ENCODE measurements around the gene ZNF503. TPM values are rescaled to one million over a fixed set of nuclear protein-coding genes. Genes with fewer than 3 reads are reported as not detected.
"Not testable (repeated sequence)": the region's sequence is repeated elsewhere in the genome, so short reads cannot be mapped to it uniquely, and the experiment has no call there.

Gene ZNF503
- total and polyA plus RNA-seq, 4 donors, result 7.0 to 32.1 (median 18.9) TPM

DNA sequence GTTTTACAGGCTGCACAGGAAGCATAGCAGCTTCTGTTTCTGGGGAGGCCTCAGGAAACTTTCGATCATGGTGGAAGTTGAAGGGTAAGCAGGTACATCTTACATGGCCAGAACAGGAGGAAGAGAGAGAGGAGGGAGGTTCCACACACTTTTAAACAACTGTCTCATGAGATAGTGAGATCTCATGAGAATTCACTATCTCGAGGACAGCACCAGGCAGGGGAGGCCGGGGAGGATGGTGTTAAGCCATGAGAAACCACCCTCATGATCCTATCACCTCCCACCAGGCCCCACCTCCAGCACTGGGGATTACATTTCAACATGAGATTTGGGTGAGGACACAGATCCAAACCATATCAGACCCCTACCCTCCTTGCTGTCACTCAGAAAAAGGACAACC is 23.7 kb downstream of the ZNF503 start:
- H3K9me3 ChIP-seq (ENCODE audit: control insufficient read depth, low read length), result no peaks in the 10 kb centered on the region
- 79 to 99% methylated on average over 3 of the region's 3 CpGs for WGBS, 2 donors
- intact Hi-C loops (cut with DNase I), result no loop called here
- ATAC-seq (ENCODE audit: low FRiP score) (no peak), DNase-seq (no peak)
- H3K4me1 ChIP-seq (ENCODE audit: control insufficient read depth in 1 of 2, insufficient read depth in 2 of 2, low read length in 2 of 2), result no peaks in the 10 kb centered on the region
- H3K27ac ChIP-seq (ENCODE audit: low read depth in 1 of 2, low read length in 2 of 2), result no peak overlapping the region
- no peaks in the 10 kb centered on the region for H3K36me3 ChIP-seq (ENCODE audit: control insufficient read depth in 1 of 2, insufficient read depth in 2 of 2, low read length in 1 of 2)
- H3K4me3 ChIP-seq (ENCODE audit: low read length in 2 of 2), result no peak overlapping the region
- H3K27me3 ChIP-seq (ENCODE audit: control insufficient read depth in 1 of 2, insufficient read depth in 2 of 2, low read length in 1 of 2), result no peaks in the 10 kb centered on the region

DNA sequence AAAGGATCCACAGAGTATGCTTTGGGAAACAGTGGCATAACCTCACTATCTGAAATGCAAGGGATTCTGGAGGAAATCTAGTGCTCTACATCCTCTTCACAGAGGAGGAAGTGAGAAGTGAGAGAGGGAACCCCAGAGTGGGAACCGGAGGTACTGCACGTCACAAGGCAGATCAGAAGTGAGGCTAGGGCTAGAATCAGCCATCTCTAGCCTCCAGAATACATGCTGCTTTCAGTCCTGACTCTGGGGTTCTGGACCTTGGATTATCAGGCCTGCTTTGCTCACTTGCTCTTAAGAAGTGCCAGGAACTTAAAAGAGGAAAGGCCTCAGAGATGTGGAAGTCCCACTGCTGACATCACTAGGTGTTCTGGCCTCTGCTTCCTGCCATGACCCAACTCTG is 25.7 kb downstream of the ZNF503 start:
- H3K9me3 ChIP-seq (ENCODE audit: control insufficient read depth, low read length), result no peaks in the 10 kb centered on the region
- no peak for ATAC-seq (ENCODE audit: low FRiP score)
- H3K27me3 ChIP-seq (ENCODE audit: control insufficient read depth in 1 of 2, insufficient read depth in 2 of 2, low read length in 1 of 2), result no peaks in the 10 kb centered on the region
- H3K27ac ChIP-seq (ENCODE audit: low read depth in 1 of 2, low read length in 2 of 2), result no peak overlapping the region
- DNase-seq, result peak in 1 of 2 donors; percentile 54
- WGBS, 2 donors, result 90 to 95% methylated on average over 2 of the region's 2 CpGs
- no peak overlapping the region for H3K4me3 ChIP-seq (ENCODE audit: low read length in 2 of 2)
- intact Hi-C loops (cut with DNase I), result no loop called here
- no peaks in the 10 kb centered on the region for H3K36me3 ChIP-seq (ENCODE audit: control insufficient read depth in 1 of 2, insufficient read depth in 2 of 2, low read length in 1 of 2)
- H3K4me1 ChIP-seq (ENCODE audit: control insufficient read depth in 1 of 2, insufficient read depth in 2 of 2, low read length in 2 of 2), result no peaks in the 10 kb centered on the region

DNA sequence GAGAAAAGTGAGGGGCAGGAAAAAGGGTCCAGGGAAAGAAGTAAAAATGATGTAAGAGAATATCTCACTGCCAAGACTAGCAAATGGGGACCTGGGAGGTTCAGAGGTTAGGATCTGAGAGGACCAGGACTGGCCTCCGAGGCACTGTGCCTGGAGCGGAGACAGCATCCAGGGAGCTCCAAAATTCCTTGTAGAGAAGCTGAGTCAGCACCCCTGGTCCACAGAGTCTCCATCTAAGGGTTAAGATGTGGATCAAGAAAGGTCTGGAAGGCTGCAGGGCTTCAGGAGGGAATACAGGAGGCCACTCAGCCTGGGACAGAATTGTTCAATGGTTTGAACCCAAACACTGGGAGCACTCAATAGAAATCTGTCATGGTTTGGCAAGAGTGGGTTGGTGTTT is 30.6 kb downstream of the ZNF503 start:
- no peaks in the 10 kb centered on the region for H3K9me3 ChIP-seq (ENCODE audit: control insufficient read depth, low read length)
- DNase-seq, result no peak

DNA sequence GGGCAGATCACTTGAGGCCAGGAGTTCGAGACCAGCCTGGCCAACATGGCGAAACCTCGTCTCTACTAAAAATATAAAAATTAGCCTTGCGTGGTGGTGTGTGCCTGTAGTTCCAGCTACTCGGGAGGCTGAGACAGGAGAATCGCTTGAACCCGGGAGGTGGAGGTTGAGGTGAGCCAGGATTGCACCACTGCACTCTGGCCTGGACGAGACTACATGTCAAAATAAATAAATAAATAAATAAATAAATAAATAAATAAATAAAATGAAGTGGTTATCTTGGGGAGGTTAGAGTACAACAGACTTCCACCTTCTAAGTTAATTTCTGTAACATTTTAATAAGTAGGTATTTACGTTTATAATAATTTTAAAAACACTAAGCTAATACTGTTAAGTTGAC is 31.7 kb downstream of the ZNF503 start:
- WGBS, 2 donors, result 94 to 97% methylated on average over 9 of the region's 9 CpGs
- ATAC-seq (ENCODE audit: low FRiP score), result not testable (repeated sequence)

More for the DNA sequence above, 30.6 kb downstream of the ZNF503 start:
- H3K36me3 ChIP-seq (ENCODE audit: control insufficient read depth in 1 of 2, insufficient read depth in 2 of 2, low read length in 1 of 2), result no peaks in the 10 kb centered on the region
- H3K4me3 ChIP-seq (ENCODE audit: low read length in 2 of 2), result no peak overlapping the region
- ATAC-seq (ENCODE audit: low FRiP score), result no peak
- no peaks in the 10 kb centered on the region for H3K27me3 ChIP-seq (ENCODE audit: control insufficient read depth in 1 of 2, insufficient read depth in 2 of 2, low read length in 1 of 2)
- H3K4me1 ChIP-seq (ENCODE audit: control insufficient read depth in 1 of 2, insufficient read depth in 2 of 2, low read length in 2 of 2), result no peaks in the 10 kb centered on the region
- no peak overlapping the region for H3K27ac ChIP-seq (ENCODE audit: low read depth in 1 of 2, low read length in 2 of 2)
- 93 to 98% methylated on average over 2 of the region's 2 CpGs for WGBS, 2 donors
- intact Hi-C loops (cut with DNase I), result no loop called here

DNA sequence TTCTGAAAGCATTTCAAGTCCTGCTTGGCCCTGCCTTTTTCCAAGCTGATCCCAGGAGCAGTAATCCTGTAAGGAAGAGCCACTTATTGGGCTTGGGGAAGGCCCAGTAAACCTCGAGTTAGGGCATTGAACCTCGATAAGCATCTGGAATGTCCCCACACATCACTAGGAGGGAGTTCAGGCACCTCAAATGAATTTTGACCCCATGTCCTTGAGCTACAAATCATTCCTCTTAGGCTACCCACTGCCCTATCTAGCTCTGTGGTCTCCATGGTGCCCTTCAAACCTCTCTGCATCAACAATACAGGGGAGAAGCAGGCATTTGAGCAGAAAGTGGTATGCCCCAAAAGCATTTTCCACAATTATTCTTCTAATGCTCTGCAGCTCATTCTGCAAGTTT is 33.7 kb downstream of the ZNF503 start:
- intact Hi-C loops (cut with DNase I), result no loop called here
- 86 to 89% methylated on average over 2 of the region's 2 CpGs for WGBS, 2 donors
- DNase-seq, result no peak
- no peak overlapping the region for H3K4me3 ChIP-seq (ENCODE audit: low read length in 2 of 2)
- no peaks in the 10 kb centered on the region for H3K27me3 ChIP-seq (ENCODE audit: control insufficient read depth in 1 of 2, insufficient read depth in 2 of 2, low read length in 1 of 2)
- H3K27ac ChIP-seq (ENCODE audit: low read depth in 1 of 2, low read length in 2 of 2), result no peak overlapping the region
- ATAC-seq (ENCODE audit: low FRiP score), result no peak
- H3K9me3 ChIP-seq (ENCODE audit: control insufficient read depth, low read length), result no peaks in the 10 kb centered on the region
- H3K4me1 ChIP-seq (ENCODE audit: control insufficient read depth in 1 of 2, insufficient read depth in 2 of 2, low read length in 2 of 2), result no peaks in the 10 kb centered on the region
- no peaks in the 10 kb centered on the region for H3K36me3 ChIP-seq (ENCODE audit: control insufficient read depth in 1 of 2, insufficient read depth in 2 of 2, low read length in 1 of 2)

More for the DNA sequence above, 31.7 kb downstream of the ZNF503 start:
- H3K27me3 ChIP-seq (ENCODE audit: control insufficient read depth in 1 of 2, insufficient read depth in 2 of 2, low read length in 1 of 2); H3K27ac ChIP-seq (ENCODE audit: low read depth in 1 of 2, low read length in 2 of 2); intact Hi-C loops (cut with DNase I); H3K9me3 ChIP-seq (ENCODE audit: control insufficient read depth, low read length); H3K4me1 ChIP-seq (ENCODE audit: control insufficient read depth in 1 of 2, insufficient read depth in 2 of 2, low read length in 2 of 2); H3K4me3 ChIP-seq (ENCODE audit: low read length in 2 of 2); DNase-seq; H3K36me3 ChIP-seq (ENCODE audit: control insufficient read depth in 1 of 2, insufficient read depth in 2 of 2, low read length in 1 of 2): not testable (repeated sequence)

DNA sequence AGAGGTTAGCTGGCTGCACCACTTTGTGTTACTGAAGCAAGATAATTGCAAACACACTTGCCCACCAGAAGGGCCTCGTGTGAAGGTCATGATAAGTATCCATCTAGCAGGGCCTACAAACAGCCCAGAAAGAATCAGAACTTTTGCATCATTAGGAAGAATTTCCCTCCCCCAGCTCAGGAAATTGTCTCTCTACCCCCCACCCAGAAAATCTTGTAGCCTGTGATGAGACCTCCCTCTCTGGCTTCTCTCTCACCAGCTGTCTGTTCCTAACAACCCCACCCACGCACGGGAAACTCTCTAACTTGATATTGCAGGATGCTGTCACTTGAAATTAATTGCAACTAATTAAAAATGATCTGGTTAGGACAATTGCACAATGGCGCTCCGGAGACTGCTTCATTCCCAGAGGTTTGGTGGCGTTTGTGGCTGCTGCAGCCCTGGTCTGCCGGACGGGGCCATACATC is 34.5 kb downstream of the ZNF503 start:
- ATAC-seq (ENCODE audit: low FRiP score) (no peak), DNase-seq (no peak)
- no peaks in the 10 kb centered on the region for H3K36me3 ChIP-seq (ENCODE audit: control insufficient read depth in 1 of 2, insufficient read depth in 2 of 2, low read length in 1 of 2)
- H3K9me3 ChIP-seq (ENCODE audit: control insufficient read depth, low read length), result no peaks in the 10 kb centered on the region
- no peaks in the 10 kb centered on the region for H3K4me1 ChIP-seq (ENCODE audit: control insufficient read depth in 1 of 2, insufficient read depth in 2 of 2, low read length in 2 of 2)
- H3K4me3 ChIP-seq (ENCODE audit: low read length in 2 of 2), result no peak overlapping the region
- H3K27me3 ChIP-seq (ENCODE audit: control insufficient read depth in 1 of 2, insufficient read depth in 2 of 2, low read length in 1 of 2), result no peaks in the 10 kb centered on the region
- WGBS, 2 donors, result 84 to 87% methylated on average over 8 of the region's 8 CpGs
- intact Hi-C loops (cut with DNase I), result no loop called here
- H3K27ac ChIP-seq (ENCODE audit: low read depth in 1 of 2, low read length in 2 of 2), result no peak overlapping the region

DNA sequence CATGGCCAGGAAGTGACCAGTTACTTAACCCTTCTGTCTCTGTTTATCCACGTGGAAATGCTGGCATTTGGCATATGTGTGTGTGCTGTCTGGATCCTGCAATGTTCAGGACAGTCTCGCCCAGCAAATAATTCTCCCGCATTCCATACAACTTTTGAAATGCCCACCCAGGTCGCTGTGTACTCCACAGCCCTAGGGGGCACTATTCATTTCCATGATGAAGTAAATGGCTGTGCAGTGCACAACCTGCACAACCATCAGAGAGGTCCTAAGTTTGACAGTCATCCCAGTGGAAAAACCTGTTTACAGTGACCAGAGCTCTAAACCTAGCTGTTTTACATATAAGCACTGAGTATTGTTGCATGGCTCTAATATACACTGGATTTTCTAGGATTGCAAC is 38.1 kb downstream of the ZNF503 start:
- Histone ChIP-seq H3K36me3 (ENCODE audit: control insufficient read depth in 1 of 2, insufficient read depth in 2 of 2, low read length in 1 of 2) (no peaks in the 10 kb centered on the region), H3K9me3 (ENCODE audit: control insufficient read depth, low read length) (no peaks in the 10 kb centered on the region), H3K4me3 (ENCODE audit: low read length in 2 of 2) (no peak overlapping the region), H3K27me3 (ENCODE audit: control insufficient read depth in 1 of 2, insufficient read depth in 2 of 2, low read length in 1 of 2) (no peaks in the 10 kb centered on the region), H3K4me1 (ENCODE audit: control insufficient read depth in 1 of 2, insufficient read depth in 2 of 2, low read length in 2 of 2) (no peaks in the 10 kb centered on the region), H3K27ac (ENCODE audit: low read depth in 1 of 2, low read length in 2 of 2) (no peak overlapping the region)
- intact Hi-C loops (cut with DNase I), result no loop called here
- no peak for DNase-seq
- WGBS, 2 donors, result 83 to 87% methylated on average over 4 of the region's 4 CpGs
- ATAC-seq (ENCODE audit: low FRiP score), result no peak

DNA sequence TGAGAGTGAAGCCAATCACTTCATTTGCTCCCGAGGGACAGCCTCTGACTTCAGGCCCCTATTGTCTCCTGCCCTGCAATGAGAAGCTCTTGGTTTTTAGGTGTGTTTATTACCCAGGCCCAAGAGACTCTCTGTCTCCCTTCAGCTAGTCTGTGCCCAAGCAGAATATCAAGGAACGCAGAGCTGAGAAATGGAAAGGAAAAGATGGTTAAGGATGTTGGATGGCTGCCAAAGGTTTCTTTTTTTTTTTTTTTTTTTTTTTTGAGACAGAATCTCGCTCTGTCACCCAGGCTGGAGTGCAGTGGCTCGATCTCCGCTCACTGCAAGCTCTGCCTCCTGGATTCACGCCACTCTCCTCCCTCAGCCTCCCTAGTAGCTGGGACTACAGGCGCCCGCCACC is 41.7 kb downstream of the ZNF503 start:
- H3K4me3 ChIP-seq (ENCODE audit: low read length in 2 of 2); DNase-seq; ATAC-seq (ENCODE audit: low FRiP score); H3K36me3 ChIP-seq (ENCODE audit: control insufficient read depth in 1 of 2, insufficient read depth in 2 of 2, low read length in 1 of 2); H3K9me3 ChIP-seq (ENCODE audit: control insufficient read depth, low read length); H3K27ac ChIP-seq (ENCODE audit: low read depth in 1 of 2, low read length in 2 of 2); H3K27me3 ChIP-seq (ENCODE audit: control insufficient read depth in 1 of 2, insufficient read depth in 2 of 2, low read length in 1 of 2); H3K4me1 ChIP-seq (ENCODE audit: control insufficient read depth in 1 of 2, insufficient read depth in 2 of 2, low read length in 2 of 2); intact Hi-C loops (cut with DNase I): not testable (repeated sequence)
- 83 to 87% methylated on average over 7 to 8 of the region's 8 CpGs for WGBS, 2 donors

DNA sequence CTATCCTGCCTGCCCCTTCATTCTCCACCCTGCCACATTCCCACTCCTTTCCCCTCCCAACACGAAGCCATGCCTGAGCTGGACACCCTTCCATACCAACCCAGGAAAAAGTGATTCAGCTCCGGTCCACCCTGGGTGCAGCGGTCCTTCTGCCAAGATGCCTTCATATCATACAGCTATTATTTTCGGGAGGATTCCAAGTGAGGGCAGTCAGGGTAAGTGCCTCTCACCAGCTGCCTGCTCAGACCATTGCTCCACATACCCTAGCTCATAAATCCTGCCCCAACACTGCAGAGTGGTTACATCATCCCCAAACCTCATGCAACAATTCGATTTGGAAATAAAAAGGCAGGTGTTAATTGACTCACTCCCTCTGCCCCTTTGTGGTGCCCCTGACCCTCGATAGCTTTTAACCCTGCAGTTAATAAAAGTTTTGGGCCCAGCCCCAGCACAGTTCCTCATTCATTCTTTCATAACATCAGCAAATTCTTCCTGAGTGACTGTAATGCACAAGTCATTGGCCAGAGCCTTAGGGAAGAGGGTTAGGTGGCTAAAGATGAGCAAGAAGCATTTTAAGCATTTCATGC is 42.6 kb downstream of the ZNF503 start:
- ATAC-seq (ENCODE audit: low FRiP score) (no peak), DNase-seq (no peak)
- WGBS, 2 donors, result 42 to 52% methylated on average over 6 of the region's 6 CpGs
- peaks cover 6% of the 10 kb centered on the region for H3K9me3 ChIP-seq (ENCODE audit: control insufficient read depth, low read length)
- no peak overlapping the region for H3K27ac ChIP-seq (ENCODE audit: low read depth in 1 of 2, low read length in 2 of 2)
- no peak overlapping the region for H3K4me3 ChIP-seq (ENCODE audit: low read length in 2 of 2)
- H3K36me3 ChIP-seq (ENCODE audit: control insufficient read depth in 1 of 2, insufficient read depth in 2 of 2, low read length in 1 of 2), result no peaks in the 10 kb centered on the region
- H3K4me1 ChIP-seq (ENCODE audit: control insufficient read depth in 1 of 2, insufficient read depth in 2 of 2, low read length in 2 of 2), result no peaks in the 10 kb centered on the region
- H3K27me3 ChIP-seq (ENCODE audit: control insufficient read depth in 1 of 2, insufficient read depth in 2 of 2, low read length in 1 of 2), result no peaks in the 10 kb centered on the region
- intact Hi-C loops (cut with DNase I), result no loop called here
